ENCODE measurements around the gene TAS2R8. TPM values are rescaled to one million over a fixed set of nuclear protein-coding genes. Genes with fewer than 3 reads are reported as not detected.
"Not testable (repeated sequence)": the region's sequence is repeated elsewhere in the genome, so short reads cannot be mapped to it uniquely, and the experiment has no call there.

Gene TAS2R8
- total and polyA plus RNA-seq, 2 of the 8 experiments (the other 6 are each of a cell fraction or from before 2014, with no cell fraction given), result not detected

DNA sequence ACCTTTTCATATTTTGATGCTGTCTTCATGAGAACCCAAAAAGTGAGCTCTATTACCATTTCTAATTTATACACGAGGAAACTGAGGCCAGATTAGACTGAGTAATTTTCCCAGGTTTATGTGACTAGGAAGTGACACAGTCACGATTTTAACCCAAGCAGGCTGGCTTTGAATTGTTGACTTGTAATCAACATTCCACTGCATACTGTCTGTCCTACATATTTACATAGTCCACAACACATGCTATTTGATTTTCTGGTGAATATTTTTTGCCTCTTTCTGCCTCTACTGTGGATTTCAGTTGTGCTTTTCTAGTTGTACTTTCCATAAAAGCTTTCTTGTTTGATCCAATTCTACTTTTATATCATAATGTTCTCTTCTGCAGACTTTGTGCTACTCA is 12.9 kb downstream of the TAS2R8 start (continued):
- TF ChIP-seq, protein P1, sequence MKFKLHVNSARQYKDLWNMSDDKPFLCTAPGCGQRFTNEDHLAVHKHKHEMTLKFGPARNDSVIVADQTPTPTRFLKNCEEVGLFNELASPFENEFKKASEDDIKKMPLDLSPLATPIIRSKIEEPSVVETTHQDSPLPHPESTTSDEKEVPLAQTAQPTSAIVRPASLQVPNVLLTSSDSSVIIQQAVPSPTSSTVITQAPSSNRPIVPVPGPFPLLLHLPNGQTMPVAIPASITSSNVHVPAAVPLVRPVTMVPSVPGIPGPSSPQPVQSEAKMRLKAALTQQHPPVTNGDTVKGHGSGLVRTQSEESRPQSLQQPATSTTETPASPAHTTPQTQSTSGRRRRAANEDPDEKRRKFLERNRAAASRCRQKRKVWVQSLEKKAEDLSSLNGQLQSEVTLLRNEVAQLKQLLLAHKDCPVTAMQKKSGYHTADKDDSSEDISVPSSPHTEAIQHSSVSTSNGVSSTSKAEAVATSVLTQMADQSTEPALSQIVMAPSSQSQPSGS (IDR thresholded peaks at IDR 0.05; ENCODE audit: low read length), result no peak
- no peak for TF ChIP-seq POLR2AphosphoS5 (IDR thresholded peaks at IDR 0.05; ENCODE audit: low read depth, low read length)
- no peak for TF ChIP-seq HDAC2 (IDR thresholded peaks at IDR 0.05; ENCODE audit: borderline replicate concordance in 1 of 2, low read depth in 2 of 2, low read length in 2 of 2)
- no peak for TF ChIP-seq RAD21 (IDR thresholded peaks at IDR 0.05 in 1 of 2, conservative IDR thresholded peaks at IDR 0.05 in 1 of 2; ENCODE audit: low read depth in 2 of 2, low read length in 2 of 2)
- no peak for TF ChIP-seq EGR1 (IDR thresholded peaks at IDR 0.05; ENCODE audit: borderline replicate concordance, low read depth, low read length)

DNA sequence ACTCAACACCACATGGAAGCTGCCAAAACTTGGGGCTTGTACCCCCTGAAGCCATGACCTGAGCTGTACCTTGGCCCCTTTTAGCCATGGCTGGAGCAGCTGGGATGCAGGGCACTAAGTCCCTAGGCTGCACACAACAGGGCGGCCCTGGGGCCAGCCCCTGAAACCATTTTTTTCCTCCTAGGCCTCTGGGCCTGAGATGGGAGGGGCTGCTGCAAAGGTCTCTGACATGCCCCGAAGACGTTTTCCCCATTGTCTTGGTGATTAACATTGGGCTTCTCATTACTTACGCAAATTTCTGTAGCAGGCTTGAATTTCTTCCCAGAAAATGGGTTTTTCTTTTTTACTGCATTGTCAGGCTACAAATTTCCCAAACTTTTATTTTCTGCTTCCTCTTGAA is 15.3 kb downstream of the TAS2R8 start:
- H3K9me3 ChIP-seq (ENCODE audit: insufficient read depth in 2 of 2, low read depth in 1 of 2, low read length in 1 of 2); H2BK12ac ChIP-seq (ENCODE audit: low read depth, low read length); H2BK120ac ChIP-seq (replicated peaks; ENCODE audit: low read depth, low read length); H4K5ac ChIP-seq (ENCODE audit: insufficient read length, low read depth, low read length); H3K4me1 ChIP-seq (replicated peaks in 1 of 4; ENCODE audit: control insufficient read depth in 3 of 4, insufficient read depth in 4 of 4, low read length in 3 of 4); H3K23me2 ChIP-seq (ENCODE audit: low read depth, low read length); H3K4me2 ChIP-seq (ENCODE audit: insufficient read depth in 1 of 2, low read depth in 2 of 2, low read length in 2 of 2); H2BK15ac ChIP-seq (ENCODE audit: low read length); DNase-seq (ENCODE audit: low read depth in 1 of 2, low spot score in 2 of 2); H3K4me3 ChIP-seq (ENCODE audit: extremely low read depth in 1 of 4, insufficient read depth in 2 of 4, low read depth in 3 of 4, low read length in 4 of 4); H3K9ac ChIP-seq (replicated peaks in 1 of 4; ENCODE audit: extremely low read depth in 1 of 4, low read depth in 3 of 4, low read length in 3 of 4); H4K20me1 ChIP-seq (replicated peaks in 1 of 2; ENCODE audit: control insufficient read depth in 1 of 2, insufficient read depth in 2 of 2, low read length in 2 of 2); POLR2A ChIA-PET (ENCODE audit: partially characterized antibody); H3K79me2 ChIP-seq (ENCODE audit: control insufficient read depth in 1 of 2, insufficient read depth in 2 of 2, low read length in 2 of 2); H3K18ac ChIP-seq (ENCODE audit: extremely low read depth, low read length); FAIRE-seq; H3K27me3 ChIP-seq (replicated peaks in 1 of 4; ENCODE audit: control insufficient read depth in 3 of 4, extremely low read depth in 1 of 4, insufficient read depth in 3 of 4, low read length in 3 of 4); H2BK20ac ChIP-seq (ENCODE audit: low read length); H3K4ac ChIP-seq (replicated peaks; ENCODE audit: insufficient read length, low read depth, low read length); H3K14ac ChIP-seq (ENCODE audit: insufficient read length); H4K8ac ChIP-seq (ENCODE audit: extremely low read depth, insufficient read depth, low read length); H2AFZ ChIP-seq (ENCODE audit: low read length); H3K27ac ChIP-seq (ENCODE audit: low read depth, low read length); H2AK5ac ChIP-seq (ENCODE audit: low read depth, low read length); H2BK5ac ChIP-seq (ENCODE audit: low read depth, low read length); H3K23ac ChIP-seq (ENCODE audit: insufficient read length); H4K91ac ChIP-seq (replicated peaks; ENCODE audit: insufficient read length, low read length); H3K79me1 ChIP-seq (ENCODE audit: low read depth, low read length); CTCF ChIA-PET (ENCODE audit: partially characterized antibody); H3K36me3 ChIP-seq (ENCODE audit: control insufficient read depth in 2 of 4, insufficient read depth in 4 of 4, low read length in 3 of 4); H3K56ac ChIP-seq (replicated peaks; ENCODE audit: insufficient read length, low read depth, low read length): not testable (repeated sequence)
- 75% methylated on average over 4 of the region's 4 CpGs; no CpG with 5 or more reads in 1 of the 2 experiments for WGBS, 2 experiments (ENCODE audit: extremely low coverage in 1 of 2, insufficient coverage in 1 of 2, insufficient read length in 1 of 2, insufficient replicate concordance in 2 of 2, low coverage in 1 of 2, low lambda C conversion rate in 2 of 2, missing lambda C conversion rate in 1 of 2)

All from H1 (cell line).